GM23338 (cell line): Measurements from ENCODE around the gene KCNJ11.

Experiments
- EZH2 ChIP-seq: fragments of 200-600 bp; sonication (generic); IDR thresholded peaks from one replicate; pipeline ENCODE4 v1.8.0; 2017; ENCODE audit warnings: antibody characterized with exemption, mild to moderate bottlenecking, low read depth; ENCODE audit not compliant: unreplicated experiment
- JUNB ChIP-seq: IDR thresholded peaks from one replicate; pipeline ENCODE4 v1.6.1; 2016; ENCODE audit warnings: antibody characterized with exemption; ENCODE audit not compliant: unreplicated experiment
- REST ChIP-seq: IDR thresholded peaks from one replicate; pipeline ENCODE4 v1.6.1; 2018; ENCODE audit warnings: antibody characterized with exemption; ENCODE audit not compliant: unreplicated experiment
- TF ChIP-seq, protein P1 (sequence below), 2 experiments: fragments of 200-600 bp in 1 of 2; sonication (generic) in 1 of 2; conservative IDR thresholded peaks; 2 replicates each; pipeline versions ENCODE4 v1.5.1 to v1.6.1; 2016 to 2017; ENCODE audit warnings: antibody characterized with exemption in 2 of 2, low read depth in 2 of 2, mild to moderate bottlenecking in 2 of 2, moderate library complexity in 1 of 2

GRCh38 chr11:17387254-17387653, 1.2 kb downstream of the KCNJ11 start:
- TF ChIP-seq, protein P1, sequence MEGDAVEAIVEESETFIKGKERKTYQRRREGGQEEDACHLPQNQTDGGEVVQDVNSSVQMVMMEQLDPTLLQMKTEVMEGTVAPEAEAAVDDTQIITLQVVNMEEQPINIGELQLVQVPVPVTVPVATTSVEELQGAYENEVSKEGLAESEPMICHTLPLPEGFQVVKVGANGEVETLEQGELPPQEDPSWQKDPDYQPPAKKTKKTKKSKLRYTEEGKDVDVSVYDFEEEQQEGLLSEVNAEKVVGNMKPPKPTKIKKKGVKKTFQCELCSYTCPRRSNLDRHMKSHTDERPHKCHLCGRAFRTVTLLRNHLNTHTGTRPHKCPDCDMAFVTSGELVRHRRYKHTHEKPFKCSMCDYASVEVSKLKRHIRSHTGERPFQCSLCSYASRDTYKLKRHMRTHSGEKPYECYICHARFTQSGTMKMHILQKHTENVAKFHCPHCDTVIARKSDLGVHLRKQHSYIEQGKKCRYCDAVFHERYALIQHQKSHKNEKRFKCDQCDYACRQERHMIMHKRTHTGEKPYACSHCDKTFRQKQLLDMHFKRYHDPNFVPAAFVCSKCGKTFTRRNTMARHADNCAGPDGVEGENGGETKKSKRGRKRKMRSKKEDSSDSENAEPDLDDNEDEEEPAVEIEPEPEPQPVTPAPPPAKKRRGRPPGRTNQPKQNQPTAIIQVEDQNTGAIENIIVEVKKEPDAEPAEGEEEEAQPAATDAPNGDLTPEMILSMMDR (conservative IDR thresholded peaks at IDR 0.05; ENCODE audit: low read depth in 2 of 2): no peak
- no peak for TF ChIP-seq REST
- TF ChIP-seq EZH2: no peak
- TF ChIP-seq JUNB: no peak
